ENCODE data around the gene PRSS2.

The PRSS2 gene

GRCh38 chr7:142804728-142805207, 34.0 kb downstream of the PRSS2 start:
- DNase-seq = no peak

- DNase-seq = no peak
These were observed 34.7 kb downstream of the PRSS2 start for GRCh38 chr7:142805350-142806021.

- no peak for DNase-seq
These were observed 35.2 kb downstream of the PRSS2 start for GRCh38 chr7:142806022-142806356.

GRCh38 chr7:142806957-142807356, 36.2 kb downstream of the PRSS2 start:
- no peak for DNase-seq

GRCh38 chr7:142807855-142808460, 37.2 kb downstream of the PRSS2 start:
- DNase-seq = no peak

- no peak for DNase-seq
These were observed 37.7 kb downstream of the PRSS2 start for GRCh38 chr7:142808461-142808801.

GRCh38 chr7:142808802-142809583, 38.2 kb downstream of the PRSS2 start:
- DNase-seq = peak; percentile 90

- no peak for DNase-seq
These were observed 38.9 kb downstream of the PRSS2 start for GRCh38 chr7:142809671-142810070.

- DNase-seq = no peak
These were observed 40.5 kb downstream of the PRSS2 start for GRCh38 chr7:142811154-142811737.

- DNase-seq = no peak
These were observed 41.9 kb downstream of the PRSS2 start for GRCh38 chr7:142812437-142813215.

- no peak for DNase-seq
These were observed 42.5 kb downstream of the PRSS2 start for GRCh38 chr7:142813226-142813625.

GRCh38 chr7:142813699-142814098, 42.9 kb downstream of the PRSS2 start:
- no peak for DNase-seq

GRCh38 chr7:142814451-142814850, 43.7 kb downstream of the PRSS2 start:
- no peak for DNase-seq

- DNase-seq = no peak
These were observed 44.4 kb downstream of the PRSS2 start for GRCh38 chr7:142815134-142815533.

GRCh38 chr7:142817506-142817905, 46.7 kb downstream of the PRSS2 start:
- DNase-seq = no peak

GRCh38 chr7:142819530-142819929, 48.8 kb downstream of the PRSS2 start:
- DNase-seq = no peak

GRCh38 chr7:142822714-142823113, 51.9 kb downstream of the PRSS2 start:
- DNase-seq = no peak
